NCI-H187 (cell line): Measurements from ENCODE around the gene RPGRIP1L.

ENCODE experiments used
- DNase-seq, 2 experiments: peaks; one replicate each; lab custom pipeline; 2025; lab: John Stamatoyannopoulos, UW

Gene RPGRIP1L

DNA sequence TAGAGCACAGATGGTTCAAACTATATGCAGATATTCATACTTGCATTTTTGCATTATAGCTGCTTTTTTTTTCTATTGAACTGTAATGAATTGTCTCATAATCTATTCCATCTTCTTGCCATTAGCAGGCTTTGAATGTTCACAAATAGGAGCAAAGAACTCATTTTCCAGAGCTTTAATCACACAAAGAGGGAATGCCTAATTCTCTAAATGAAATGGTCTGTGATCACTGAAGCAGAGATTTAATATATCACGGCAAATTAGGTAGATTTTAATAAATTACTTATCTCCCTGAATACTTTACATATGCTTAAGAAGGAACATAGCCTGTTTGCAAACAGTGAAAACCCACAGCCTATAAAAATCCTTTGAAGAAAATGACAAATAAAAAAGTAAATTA, 103.0 kb downstream of the RPGRIP1L start:
- DNase-seq: no peak

DNA sequence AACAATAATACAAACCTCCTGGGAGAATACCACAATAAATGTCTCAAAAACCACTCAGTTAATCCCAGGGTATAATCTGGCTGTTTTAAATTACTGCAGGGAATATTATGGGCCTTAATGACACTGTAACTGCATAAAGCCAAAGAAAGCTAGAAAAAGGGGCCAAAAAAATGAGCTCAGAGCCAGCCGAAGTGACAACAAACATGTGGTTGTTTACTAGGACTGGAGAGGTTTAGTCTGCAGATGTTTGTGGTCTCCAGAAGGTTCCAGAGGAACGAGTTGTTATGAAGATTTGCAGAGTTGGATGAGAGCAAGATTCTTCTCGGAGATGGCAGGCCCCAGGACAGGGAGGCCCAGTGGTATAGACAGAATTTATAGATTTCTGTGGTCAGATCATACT, 103.5 kb downstream of the RPGRIP1L start:
- DNase-seq: no peak

DNA sequence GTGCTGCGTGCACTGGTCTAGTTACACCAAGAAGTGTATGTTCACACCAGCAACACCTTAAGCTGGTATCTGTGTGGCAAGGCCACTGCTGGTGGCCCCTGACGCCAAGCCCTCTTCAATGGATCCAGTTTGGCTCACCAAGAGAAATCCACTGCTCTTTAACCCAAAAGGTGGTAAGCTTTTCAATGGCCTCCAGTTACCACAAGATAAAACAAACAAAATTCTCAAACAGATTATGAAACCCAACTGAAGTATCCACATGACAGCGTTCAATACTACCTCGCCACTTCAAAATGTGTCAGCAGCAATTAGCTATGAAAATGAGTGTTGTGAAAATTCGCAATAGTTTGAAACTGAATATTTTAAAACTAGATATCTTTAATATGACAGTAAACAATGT, 104.1 kb downstream of the RPGRIP1L start:
- DNase-seq: no peak

DNA sequence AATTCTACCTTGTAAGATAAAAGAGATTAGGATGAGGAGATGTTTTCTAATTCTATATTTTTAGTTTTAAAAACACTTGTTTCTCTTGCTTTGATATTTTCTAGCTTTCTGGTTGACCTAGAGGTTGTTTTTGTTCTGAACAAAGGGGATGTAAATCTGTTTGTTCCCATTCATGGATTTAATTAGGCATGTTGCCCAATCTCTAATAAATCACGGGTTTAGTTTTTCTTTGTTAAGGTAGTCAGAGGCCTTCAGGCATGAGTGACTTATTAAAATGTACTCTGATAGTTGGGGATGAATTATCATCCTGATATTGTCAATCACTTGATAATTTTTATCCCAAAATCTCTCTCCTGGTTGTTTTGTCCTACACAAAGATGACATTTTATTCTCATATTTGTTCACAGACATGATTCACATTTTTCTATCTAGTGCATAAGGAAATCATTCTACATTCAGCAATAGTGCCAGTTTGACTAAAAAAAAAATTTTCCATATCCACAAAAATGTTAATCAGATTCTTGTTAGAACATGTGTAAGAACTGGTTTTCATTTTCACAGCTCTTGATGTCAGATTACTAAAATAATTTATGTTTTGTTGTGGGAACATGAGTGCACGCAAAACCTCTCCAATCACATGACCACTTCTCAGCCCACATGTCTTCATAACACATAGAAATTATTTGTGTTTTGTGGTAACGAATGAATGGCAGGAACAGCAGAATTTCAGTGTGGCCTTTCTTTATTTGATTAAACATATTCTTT, 105.0 kb downstream of the RPGRIP1L start:
- DNase-seq: no peak

DNA sequence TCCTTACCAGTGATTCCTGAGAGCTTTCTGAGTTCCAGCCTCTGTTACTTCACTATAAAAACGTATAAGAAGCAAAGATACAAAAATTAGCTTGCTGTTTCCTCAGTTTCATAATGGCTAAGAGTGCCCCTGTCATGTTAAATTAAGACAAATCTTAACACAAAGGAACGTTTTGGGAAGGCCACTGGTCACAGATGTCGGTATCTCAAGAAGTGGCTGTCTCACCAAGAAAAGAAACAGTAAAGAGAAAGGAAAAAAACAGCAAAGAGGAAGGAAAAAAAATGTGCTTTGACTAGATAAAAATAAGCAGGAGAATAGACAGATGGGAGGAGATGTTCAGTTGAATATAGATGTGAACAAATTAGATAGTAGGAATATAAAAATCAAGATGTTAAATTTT, 105.9 kb downstream of the RPGRIP1L start:
- no peak for DNase-seq

DNA sequence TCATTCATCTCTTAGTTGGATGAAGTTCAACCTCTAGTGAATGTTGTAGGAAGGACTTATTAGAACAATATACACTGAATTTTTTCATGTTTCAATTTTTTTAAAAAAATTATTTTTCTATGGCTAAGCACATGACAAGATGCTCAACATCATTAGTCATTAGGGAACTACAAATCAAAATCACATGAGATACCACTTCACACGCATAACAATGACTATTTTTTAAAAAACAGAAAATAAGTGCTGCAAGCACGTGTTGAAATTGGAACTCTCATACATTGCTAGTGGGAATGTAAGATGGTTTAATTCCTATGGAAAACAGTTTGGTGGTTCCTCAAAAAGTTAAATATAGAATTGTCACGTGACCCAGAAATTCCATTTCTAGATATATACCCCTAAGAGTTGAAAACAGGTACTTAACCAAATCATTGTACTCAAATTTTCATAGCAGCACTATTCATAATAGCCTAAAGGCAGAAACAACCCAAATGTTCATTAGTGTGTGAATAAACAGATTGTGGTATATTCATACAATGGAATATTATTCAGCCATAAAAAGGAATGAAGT, 115.5 kb downstream of the RPGRIP1L start:
- no peak for DNase-seq

DNA sequence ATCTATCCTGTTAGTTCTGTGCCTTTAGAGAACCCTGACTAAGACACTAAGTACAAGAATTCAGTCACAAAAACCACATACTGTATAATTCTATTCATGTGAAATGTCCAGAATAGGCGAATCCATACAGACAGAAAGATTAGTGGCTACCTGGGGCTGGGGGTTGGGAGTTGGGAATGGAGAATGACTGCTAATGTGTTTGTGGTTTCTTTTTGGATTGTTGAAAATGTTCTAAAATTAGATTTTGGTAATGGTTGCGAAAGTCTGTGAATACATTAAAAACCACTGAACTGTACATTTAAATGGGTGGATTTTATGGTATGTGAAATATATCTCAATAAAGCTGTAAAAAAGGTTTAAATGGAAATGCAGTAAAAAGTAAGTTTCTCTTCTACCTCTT, 120.3 kb downstream of the RPGRIP1L start:
- DNase-seq: no peak

DNA sequence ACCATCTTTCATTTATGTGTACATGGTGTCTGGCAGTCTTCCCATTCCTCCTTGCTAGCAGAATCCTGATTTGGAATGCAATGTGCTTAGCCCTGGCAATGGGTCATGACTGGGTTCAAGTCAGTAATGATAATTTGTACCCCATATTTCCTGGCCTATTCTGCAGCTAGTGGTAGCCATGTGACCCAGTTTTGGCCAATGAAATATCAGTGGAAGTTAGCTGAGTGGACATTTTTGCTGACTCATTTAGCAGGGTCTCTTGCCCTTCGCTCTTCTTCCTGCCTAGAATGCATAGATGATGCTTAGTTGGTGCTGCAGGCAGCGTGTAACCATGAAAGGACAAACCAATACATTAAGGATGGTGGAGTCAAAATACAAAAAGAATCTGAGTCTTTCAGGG, 121.9 kb downstream of the RPGRIP1L start:
- DNase-seq: no peak

DNA sequence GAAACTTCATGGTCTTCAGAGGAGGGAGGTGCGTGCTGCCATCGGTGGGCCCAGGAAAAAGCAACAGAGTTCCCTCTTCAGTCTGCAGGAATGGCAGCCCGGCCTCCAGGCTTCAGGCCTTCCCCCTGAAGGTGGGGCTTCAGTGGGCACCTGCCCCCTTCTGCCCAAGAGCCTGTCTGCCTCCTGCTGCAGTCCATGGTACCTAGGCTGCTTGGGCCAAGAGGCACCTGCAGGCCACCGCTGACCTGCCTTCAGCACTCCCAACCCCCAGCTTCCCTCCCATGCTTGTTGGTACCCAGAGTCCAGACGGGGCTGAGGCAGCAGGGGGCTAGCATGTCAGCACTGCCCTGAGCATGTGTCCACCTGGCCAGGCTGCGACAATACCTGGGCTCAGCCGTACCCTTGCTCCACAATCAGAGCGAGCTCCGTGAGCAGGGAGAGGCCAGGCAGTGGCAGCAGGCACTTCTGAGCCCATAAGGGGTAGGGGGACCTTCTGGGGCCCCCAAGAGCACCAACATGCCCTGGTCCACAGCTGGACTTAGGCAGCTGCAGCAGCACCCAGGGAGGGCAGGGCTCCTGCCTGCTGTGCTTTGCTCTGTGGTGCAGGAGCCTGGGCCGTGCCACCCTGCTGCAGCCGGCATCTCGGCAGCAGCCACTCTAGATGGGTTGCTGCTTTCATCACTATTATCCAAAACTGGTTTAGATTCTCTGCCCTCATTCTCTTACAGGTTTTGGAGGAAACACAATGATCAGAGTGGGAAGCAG, 123.4 kb downstream of the RPGRIP1L start:
- DNase-seq: no peak

DNA sequence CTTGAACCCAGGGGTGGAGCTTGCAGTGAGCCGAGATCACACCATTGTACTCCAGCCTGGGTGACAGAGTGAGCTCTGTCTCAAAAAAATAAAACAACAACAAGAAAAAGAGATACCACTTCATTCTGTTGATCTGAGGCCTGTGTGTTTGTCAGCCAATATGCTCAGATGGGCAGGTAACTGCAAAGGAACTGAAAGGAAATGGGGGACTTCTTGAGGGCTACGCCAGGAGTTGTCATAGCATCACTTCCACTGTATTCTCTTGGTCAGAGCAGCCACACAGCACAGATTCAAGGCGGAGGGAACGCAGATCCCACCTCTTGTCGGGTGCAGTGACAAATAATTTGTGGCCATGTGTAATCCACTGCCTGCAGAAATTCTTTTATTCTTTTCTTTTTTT, 126.8 kb downstream of the RPGRIP1L start:
- DNase-seq: no peak

DNA sequence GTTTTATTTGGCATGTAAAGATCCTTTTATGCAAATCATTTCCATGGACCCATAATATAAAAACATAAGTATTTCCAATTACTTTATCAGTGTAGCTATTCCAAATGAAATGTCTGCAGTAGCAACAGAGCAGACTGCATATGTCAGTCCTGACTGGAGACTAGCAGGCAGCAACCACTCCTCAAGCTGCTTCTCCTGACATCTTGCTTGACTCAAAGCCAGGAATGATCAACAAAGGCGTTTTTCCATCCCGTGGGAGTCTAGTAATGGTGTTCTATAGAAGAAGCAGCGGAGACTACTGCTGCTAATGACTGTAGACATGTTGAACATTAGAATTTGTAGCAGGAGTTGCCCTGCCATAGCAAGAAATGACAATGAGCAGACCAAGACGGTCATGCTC, 127.4 kb downstream of the RPGRIP1L start:
- DNase-seq: no peak

DNA sequence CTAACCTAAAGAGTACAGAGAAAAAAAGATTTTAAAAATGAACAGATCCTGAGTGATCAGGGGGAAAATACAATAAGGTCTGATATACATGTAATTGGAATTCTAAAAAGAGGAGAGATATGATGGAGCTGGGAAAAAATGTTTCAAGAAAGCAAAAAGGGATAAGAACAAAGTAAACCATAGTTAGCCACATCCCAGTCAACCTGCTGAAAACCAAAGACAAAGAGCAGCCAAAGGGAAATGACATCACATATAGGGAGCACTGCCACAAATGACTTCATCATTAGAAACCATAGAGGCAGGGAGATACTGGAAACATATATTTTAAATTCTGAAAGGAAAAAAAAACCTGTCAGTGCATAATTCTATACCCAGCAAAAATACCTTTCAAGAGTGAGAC, 131.9 kb downstream of the RPGRIP1L start:
- DNase-seq: no peak

DNA sequence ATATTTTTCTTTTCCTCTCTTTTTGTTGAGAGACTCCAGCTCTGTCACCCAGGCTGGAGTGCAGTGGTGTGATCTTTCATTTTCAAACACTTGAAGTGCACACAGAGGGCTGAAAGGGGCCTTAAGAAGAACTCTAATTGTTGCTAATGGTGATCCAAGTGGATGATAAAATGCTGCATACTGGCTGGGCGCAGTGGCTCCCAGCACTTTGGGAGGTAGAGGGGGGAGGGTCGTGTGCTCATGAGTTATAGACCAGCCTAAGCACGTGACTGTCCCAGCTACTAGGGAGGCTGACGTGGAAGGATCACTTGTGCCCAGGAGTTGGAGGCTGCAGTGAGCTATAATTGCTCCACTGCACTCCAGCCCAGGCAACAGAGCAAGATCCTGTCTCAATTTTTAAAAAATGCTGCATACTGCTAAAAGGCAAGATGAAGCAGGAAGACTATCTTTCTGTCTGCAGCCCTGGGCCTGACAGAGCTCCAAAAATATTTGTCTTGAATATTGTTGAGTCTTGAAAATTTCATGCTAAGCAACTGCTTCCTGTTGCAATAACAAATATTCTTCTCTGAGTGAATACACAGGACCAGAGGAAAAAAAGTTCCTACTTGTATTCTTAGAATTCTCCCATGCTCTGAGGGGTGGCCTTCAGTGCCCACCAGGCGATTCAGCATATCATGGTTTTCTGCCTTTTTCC, 137.0 kb downstream of the RPGRIP1L start:
- DNase-seq: peak in 1 of 2 experiments; percentile 76

DNA sequence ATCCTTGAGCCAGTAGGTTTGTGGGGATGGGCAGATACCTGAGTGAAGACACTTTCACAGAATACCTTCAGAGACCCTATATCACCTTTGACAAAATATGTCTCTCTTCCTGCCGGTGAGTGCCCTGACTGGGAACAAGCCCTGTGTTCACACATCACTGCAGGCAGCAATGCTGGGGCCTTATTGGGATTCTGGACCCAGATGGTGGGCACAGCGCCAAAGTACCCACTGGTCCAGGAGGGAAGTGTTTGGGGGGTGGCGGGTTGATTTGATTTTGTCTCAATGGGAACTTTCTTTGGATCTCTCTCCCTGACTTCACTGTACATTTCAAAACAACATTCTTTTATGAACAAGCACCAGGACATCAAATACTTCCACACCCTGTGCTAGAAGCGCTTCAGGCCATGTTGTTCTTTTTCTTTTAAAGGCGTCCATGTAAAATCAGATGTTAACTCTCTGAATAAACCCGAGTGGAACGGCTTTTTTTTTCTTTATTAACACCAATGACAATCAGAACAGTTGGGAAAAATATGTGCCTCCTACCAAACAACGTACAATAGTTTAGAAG, 138.3 kb downstream of the RPGRIP1L start:
- no peak for DNase-seq

DNA sequence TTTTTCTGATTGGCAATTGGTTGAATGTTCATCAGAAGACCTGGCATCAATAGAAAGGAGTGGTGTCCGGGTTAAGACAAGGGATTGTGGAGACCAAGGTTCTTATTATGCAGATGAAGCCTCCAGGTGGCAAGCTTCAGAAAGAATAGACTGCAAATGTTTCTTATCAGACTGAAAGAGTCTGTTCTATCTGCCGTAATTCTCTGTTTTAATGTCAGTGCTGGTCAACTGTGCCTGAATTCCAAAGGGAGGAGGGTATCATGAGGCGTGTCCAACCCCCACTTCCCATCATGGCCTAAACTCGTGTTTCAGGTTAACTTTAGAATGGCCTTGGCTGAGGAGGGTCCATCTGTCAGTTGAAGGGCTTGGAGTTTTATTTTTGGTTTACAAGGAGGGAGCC, 140.2 kb downstream of the RPGRIP1L start:
- DNase-seq: no peak

DNA sequence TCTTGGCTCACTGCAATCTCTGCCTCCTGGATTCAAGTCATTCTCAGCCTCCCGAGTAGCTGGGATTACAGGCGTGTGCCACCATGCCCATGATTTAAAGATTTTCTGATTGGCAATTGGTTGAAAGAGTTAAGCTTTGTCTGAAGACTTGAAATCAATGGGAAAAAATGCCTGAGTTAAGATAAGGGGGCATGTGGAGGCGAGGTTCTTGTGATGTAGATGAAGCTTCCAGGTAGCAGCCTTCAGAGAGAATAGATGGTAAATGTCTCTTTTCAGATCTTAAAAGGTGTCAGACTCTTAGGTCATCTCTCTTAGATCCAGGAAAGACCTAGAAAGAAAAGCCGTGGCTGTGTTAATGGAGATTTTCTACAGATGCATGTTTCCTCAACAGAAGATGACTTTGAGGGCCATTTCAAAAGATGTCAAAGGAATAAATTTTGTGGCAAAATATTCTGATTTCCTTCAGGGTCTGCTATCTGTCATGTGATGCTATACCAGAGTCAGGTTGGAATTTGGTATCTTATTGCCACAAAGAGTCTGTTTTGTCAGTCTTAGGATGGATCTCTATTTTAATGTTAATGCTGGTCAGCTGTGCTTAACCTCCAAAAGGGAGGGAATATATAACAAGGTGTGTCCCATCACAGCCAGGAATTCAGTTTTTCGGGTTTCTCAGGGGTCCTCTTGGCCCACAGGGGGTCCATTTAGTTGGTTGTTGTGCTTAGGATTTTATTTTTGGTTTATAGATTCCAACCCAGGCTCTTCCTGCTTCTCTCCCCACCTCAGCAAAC, 142.4 kb downstream of the RPGRIP1L start:
- DNase-seq: no peak

DNA sequence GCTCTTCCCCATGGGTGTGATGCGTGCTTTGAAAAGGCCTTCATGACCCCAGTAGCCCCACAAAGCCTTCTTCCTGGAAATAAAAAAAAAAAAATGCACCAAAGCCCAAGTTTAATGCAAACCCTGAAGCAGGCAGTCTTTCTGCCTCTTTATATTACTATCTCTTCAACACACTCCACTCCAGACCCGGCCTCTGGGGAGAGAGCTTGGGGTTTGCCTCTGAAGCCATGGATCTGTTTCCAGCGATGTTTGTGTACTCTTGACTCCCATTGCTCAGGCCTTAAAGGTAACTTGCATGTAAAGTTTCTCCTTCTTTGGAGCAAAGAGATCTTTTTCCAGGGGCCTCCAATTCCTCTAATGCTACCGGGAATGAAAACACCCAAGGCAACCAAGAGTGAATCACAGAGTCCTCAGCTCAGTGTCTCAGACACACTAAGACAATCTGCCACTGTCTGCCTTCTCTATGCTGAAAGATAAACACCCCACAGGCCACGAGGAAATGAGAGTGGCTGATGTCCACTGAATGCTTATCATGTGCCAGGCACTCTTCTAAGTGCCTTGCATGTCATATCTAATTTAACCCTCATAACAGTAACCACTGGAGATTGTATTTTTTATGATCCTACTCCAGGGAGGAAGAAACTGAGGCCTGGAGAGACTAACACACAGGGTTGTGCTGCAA, 144.2 kb downstream of the RPGRIP1L start:
- no peak for DNase-seq

DNA sequence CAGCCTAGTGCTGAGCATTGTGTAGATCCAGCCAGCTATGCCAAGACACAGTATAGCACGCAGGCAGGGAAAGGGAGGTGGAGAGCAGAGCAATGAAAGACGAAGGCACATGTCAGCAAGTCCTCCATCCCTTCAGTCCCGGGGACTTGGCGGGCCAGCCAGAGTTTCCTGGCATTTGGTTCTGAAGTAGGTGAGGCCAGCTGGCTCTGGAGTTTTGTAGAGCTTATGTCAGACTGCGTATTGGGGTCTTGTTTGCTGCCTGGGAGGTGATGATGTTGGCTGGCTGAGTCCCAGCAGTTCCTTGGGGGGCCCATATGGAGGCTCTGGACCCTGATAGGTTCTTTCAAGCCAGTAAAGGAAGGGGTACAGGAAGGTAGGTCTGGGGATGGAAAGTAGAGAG, 144.9 kb downstream of the RPGRIP1L start:
- no peak for DNase-seq

DNA sequence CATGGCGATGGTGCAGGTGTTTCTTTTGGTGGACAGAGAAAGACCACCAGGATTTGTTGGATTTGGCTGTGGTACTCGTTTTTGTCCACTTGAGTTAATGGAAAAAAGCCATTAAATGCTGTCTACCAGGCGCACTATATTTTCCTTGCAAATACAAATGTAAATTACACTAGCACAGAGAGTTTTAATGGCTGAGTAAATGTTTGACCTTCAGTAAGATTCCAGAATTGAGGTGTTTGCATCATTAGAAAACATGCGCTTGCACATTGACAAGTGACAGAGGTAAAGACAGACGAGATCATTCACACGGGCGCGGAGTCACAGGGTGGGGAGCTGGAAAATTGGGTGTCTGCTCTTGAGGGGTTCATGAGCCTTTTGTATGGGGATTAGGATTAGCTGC, 147.1 kb downstream of the RPGRIP1L start:
- DNase-seq: no peak

DNA sequence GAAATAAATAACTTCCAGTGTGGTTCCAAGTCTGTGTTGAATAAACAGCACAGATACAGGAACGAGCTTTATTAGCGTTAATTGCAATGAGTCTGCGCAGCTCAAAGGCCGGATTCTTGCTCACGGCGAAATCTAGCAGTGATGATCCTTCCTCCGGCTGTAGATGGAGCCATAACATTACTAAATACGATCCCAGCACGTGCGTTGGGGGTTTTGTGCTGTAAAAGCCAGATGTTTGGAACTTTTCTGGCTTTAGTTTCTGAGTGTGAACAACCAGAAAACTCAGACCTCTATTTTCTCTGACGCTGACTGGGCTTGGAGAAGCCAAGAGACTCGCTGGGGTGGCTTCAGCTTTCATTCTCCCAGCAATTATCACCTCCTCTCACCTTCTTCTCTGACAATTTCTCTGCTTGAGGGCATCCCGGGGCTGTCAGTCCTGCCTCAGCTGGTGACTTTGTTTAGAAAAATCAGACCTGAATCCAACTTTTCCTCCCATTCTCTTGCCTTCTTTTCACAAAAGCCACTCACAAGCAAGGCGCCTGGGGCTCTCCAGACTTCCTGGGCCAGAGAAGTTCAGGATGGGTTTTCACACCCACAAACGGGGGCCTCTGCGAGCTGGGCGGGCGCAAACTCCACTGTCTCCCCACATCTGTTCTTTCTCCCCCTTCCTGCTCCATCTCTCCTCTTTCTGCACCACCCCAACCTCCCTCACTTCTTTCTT, 153.5 kb downstream of the RPGRIP1L start:
- peak in 1 of 2 experiments; percentile 58 for DNase-seq
